ENCODE data around the gene DDX10. TPM values are rescaled to one million over a fixed set of nuclear protein-coding genes. Genes with fewer than 3 reads are reported as not detected.

The DDX10 gene
- total and polyA plus RNA-seq, 7 donors, result 12.0 to 41.0 (median 18.2) TPM

DNA sequence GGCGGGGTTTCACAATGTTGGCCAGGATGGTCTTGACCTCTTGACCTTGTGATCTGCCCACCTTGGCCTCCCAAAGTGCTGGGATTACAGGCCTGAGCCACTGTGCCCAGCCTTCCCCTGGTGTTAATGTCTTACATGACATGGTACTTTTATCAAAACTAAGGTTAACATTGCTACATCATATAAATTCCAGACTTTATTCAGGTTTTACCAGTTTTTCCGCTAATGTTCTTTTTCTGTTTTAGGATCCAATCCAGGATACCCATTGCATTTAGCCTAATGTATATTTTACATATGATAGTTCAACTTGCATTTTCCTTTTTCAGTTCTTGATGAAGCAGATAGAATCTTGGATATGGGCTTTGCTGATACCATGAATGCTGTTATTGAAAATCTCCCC, 14.2 kb downstream of the DDX10 start:
- no peaks in the 10 kb centered on the region for H3K27me3 ChIP-seq
- TF ChIP-seq, protein P1, sequence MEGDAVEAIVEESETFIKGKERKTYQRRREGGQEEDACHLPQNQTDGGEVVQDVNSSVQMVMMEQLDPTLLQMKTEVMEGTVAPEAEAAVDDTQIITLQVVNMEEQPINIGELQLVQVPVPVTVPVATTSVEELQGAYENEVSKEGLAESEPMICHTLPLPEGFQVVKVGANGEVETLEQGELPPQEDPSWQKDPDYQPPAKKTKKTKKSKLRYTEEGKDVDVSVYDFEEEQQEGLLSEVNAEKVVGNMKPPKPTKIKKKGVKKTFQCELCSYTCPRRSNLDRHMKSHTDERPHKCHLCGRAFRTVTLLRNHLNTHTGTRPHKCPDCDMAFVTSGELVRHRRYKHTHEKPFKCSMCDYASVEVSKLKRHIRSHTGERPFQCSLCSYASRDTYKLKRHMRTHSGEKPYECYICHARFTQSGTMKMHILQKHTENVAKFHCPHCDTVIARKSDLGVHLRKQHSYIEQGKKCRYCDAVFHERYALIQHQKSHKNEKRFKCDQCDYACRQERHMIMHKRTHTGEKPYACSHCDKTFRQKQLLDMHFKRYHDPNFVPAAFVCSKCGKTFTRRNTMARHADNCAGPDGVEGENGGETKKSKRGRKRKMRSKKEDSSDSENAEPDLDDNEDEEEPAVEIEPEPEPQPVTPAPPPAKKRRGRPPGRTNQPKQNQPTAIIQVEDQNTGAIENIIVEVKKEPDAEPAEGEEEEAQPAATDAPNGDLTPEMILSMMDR (IDR thresholded peaks at IDR 0.05), result no peak
- TF ChIP-seq POLR2A (IDR thresholded peaks at IDR 0.05) (no peak), EP300 (IDR thresholded peaks at IDR 0.05) (no peak), POLR2AphosphoS5 (IDR thresholded peaks at IDR 0.05) (no peak)
- H3K9me3 ChIP-seq, result no peaks in the 10 kb centered on the region
- intact Hi-C loops (cut with DNase I), result no loop called here
- no peak overlapping the region for H3K4me3 ChIP-seq
- H3K27ac ChIP-seq, result no peak overlapping the region
- H3K4me1 ChIP-seq, result no peaks in the 10 kb centered on the region
- no peak for DNase-seq
- WGBS, 2 donors, result 92 to 93% methylated on average over 2 of the region's 2 CpGs
- H3K36me3 ChIP-seq, result peaks cover 0 to 65% (median 16%) of the 10 kb centered on the region in 4 donors

DNA sequence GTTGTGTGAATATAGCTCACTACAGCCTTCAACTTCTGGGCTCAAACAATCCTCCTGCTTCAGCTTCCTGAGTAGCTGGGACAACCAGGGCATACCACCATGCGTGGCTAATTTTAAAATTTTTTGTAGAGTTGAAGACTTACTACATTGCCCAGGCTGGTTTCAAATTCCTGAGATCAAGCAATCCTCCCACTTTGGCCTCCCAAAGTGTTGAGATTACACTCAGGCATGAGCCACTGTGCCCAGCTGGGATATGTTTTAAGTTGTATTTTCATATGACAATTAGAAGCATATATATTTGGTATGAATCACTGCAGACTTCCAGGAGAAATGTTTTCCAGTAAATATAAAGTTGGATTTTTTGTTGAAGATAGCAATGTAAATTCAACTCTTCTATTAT, 15.4 kb downstream of the DDX10 start:
- 89 to 98% methylated on average over 1 of the region's 1 CpG for WGBS, 2 donors
- Histone ChIP-seq H3K27me3 (no peaks in the 10 kb centered on the region), H3K4me1 (no peaks in the 10 kb centered on the region), H3K27ac (no peak overlapping the region), H3K9me3 (no peaks in the 10 kb centered on the region), H3K4me3 (no peak overlapping the region), H3K36me3 (peaks cover 0 to 62% (median 16%) of the 10 kb centered on the region in 4 donors)
- TF ChIP-seq EP300 (IDR thresholded peaks at IDR 0.05) (no peak), POLR2A (IDR thresholded peaks at IDR 0.05) (no peak), POLR2AphosphoS5 (IDR thresholded peaks at IDR 0.05) (no peak)
- TF ChIP-seq, protein P1 (IDR thresholded peaks at IDR 0.05), result no peak
- DNase-seq, result no peak
- intact Hi-C loops (cut with DNase I), result no loop called here

DNA sequence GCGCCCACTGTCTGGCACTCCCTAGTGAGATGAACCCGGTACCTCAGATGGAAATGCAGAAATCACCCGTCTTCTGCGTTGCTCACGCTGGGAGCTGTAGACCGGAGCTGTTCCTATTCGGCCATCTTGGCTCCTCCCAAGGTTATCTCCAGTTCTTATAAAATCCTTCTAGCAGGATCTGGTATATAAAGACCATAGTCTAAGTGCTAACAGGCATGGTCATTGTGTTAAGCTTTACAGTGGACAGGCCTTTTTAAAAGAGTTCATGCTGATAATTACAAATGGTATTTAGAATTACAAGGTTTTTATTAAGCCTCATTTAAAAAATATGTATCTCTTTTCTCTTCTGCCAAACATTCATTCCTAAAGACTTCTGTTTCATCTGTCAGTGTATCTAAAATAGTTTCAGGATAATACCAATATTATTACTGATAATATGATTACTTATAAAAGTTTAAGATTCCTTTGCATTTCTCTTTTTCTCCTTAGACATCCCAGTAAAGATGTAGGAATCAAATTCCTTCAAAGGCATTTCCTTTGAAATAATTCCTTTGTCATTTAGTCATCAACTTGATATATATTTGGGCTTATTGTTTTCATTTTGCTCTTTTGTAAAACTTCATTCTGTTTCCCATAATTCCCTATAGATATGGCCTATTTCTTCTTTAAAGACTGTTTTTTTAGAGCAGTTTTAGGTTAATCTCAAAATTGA, 20.7 kb downstream of the DDX10 start:
- no peaks in the 10 kb centered on the region for H3K27me3 ChIP-seq
- TF ChIP-seq POLR2A (IDR thresholded peaks at IDR 0.05), result no peak
- no peak for TF ChIP-seq POLR2AphosphoS5 (IDR thresholded peaks at IDR 0.05)
- TF ChIP-seq, protein P1 (IDR thresholded peaks at IDR 0.05), result no peak
- TF ChIP-seq EP300 (IDR thresholded peaks at IDR 0.05), result no peak
- intact Hi-C loops (cut with DNase I), result no loop called here
- H3K4me3 ChIP-seq, result no peak overlapping the region
- WGBS, 2 donors, result 96 to 100% methylated on average over 5 of the region's 7 CpGs
- DNase-seq, result no peak
- no peaks in the 10 kb centered on the region for H3K9me3 ChIP-seq
- H3K36me3 ChIP-seq, result peaks cover 0 to 50% (median 11%) of the 10 kb centered on the region in 4 donors
- no peak overlapping the region for H3K27ac ChIP-seq
- no peaks in the 10 kb centered on the region for H3K4me1 ChIP-seq

DNA sequence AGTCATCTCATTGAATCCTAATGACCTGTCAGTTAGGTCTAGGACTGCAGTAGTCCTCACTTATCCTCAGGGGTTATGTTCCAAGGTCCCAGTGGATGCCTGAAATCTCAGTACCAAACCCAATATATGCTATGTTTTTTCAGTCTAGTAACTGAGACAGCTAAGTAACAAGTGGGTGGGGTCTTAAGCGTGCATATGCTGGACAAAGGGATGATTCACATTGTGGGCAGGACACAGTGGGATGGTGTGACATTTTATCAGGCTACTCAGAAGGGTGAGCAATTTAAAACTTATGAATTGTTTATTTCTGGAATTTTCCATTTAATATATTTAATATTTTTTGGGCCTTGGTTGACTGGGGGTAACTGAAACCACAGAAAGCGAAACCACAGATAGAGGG, 29.0 kb downstream of the DDX10 start:
- 88 to 92% methylated on average over 2 of the region's 2 CpGs for WGBS, 2 donors
- intact Hi-C loops (cut with DNase I), result no loop called here
- TF ChIP-seq POLR2A (IDR thresholded peaks at IDR 0.05) (no peak), POLR2AphosphoS5 (IDR thresholded peaks at IDR 0.05) (no peak), EP300 (IDR thresholded peaks at IDR 0.05) (no peak)
- TF ChIP-seq, protein P1 (IDR thresholded peaks at IDR 0.05), result no peak
- Histone ChIP-seq H3K27me3 (no peaks in the 10 kb centered on the region), H3K9me3 (no peaks in the 10 kb centered on the region), H3K36me3 (peaks cover 10 to 61% (median 16%) of the 10 kb centered on the region in 4 donors), H3K4me3 (no peak overlapping the region), H3K27ac (no peak overlapping the region), H3K4me1 (no peaks in the 10 kb centered on the region)
- DNase-seq, result no peak
